Ovary (tissue), 3 donors: ENCODE results near the gene DCHS2.

ENCODE experiments used
- CTCF ChIP-seq, 3 donors: fragments of 450-650 bp in 2 of 3; fragments of 200-600 bp in 1 of 3; IDR thresholded peaks; one replicate each; pipeline versions ENCODE4 v1.5.1 to v1.8.0; 2016 to 2022; ENCODE audit warnings: antibody characterized with exemption in 3 of 3, mild to moderate bottlenecking in 1 of 3
- EP300 ChIP-seq: sonication (generic); formaldehyde crosslinking; IDR thresholded peaks from one replicate; pipeline ENCODE4 v1.6.1; 2017; ENCODE audit warnings: antibody characterized with exemption
- POLR2A ChIP-seq: fragments of 450-650 bp; IDR thresholded peaks from one replicate; pipeline ENCODE4 v1.6.1; 2017; ENCODE audit warnings: antibody characterized with exemption, mild to moderate bottlenecking, moderate library complexity
- donor health status: DM: no; HTN: no; CAD: no.

- no peak for TF ChIP-seq CTCF (IDR thresholded peaks at IDR 0.05)
- no peak for TF ChIP-seq EP300
- no peak for TF ChIP-seq POLR2A
Observed at GRCh38 chr4:154361450-154361849, 130.1 kb downstream of the DCHS2 start.
